Neural cell (in vitro differentiated cells): ENCODE results near the gene FAN1. TPM values are rescaled to one million over a fixed set of nuclear protein-coding genes. Genes with fewer than 3 reads are reported as not detected.

Experiments used
- H2AFZ ChIP-seq: fragments of 200-600, 300-800 bp; sonication (generic), shearing (Covaris generic); 2 replicates; pipeline ENCODE4 v1.6.0; 2014; ENCODE audit warnings: low read depth, mild to moderate bottlenecking, antibody characterized with exemption, low read length, moderate library complexity
- H3F3A ChIP-seq: fragments of 200-600 bp; shearing (Covaris generic); 2 replicates; pipeline ENCODE4 v1.6.1; 2016; ENCODE audit warnings: mild to moderate bottlenecking, moderate library complexity, mixed read lengths, antibody characterized with exemption, low read length; ENCODE audit not compliant: insufficient read depth, poor library complexity, severe bottlenecking
- H3K27ac ChIP-seq: fragments of 200-600, 300-800 bp; sonication (generic), shearing (Covaris generic); 2 replicates; pipeline ENCODE4 v1.5.1; 2014; ENCODE audit warnings: mild to moderate bottlenecking, low read length, moderate library complexity
- H3K27me3 ChIP-seq: fragments of 300-800, 200-600 bp; sonication (generic), shearing (Covaris generic); 2 replicates; pipeline ENCODE4 v1.6.0; 2014; ENCODE audit warnings: mild to moderate bottlenecking, low read depth, low read length, moderate library complexity; ENCODE audit not compliant: insufficient read depth
- H3K36me3 ChIP-seq: fragments of 300-800, 200-600 bp; sonication (generic), shearing (Covaris generic); 2 replicates; pipeline ENCODE4 v1.5.1; 2014; ENCODE audit warnings: mild to moderate bottlenecking, antibody characterized with exemption, low read length, moderate library complexity; ENCODE audit not compliant: insufficient read depth
- H3K4me2 ChIP-seq: fragments of 300-800, 200-600 bp; sonication (generic), shearing (Covaris generic); 2 replicates; pipeline ENCODE4 v1.6.0; 2014; ENCODE audit warnings: mild to moderate bottlenecking, low read length
- H3K4me3 ChIP-seq: fragments of 300-800, 200-600 bp; sonication (generic), shearing (Covaris generic); 2 replicates; pipeline ENCODE4 v1.5.1; 2014; ENCODE audit warnings: mild to moderate bottlenecking, low read length, moderate library complexity
- H3K79me2 ChIP-seq: fragments of 200-600 bp; shearing (Covaris generic); replicated peaks from 2 replicates; pipeline ENCODE4 v1.6.0; 2014; ENCODE audit warnings: mild to moderate bottlenecking, low read length, moderate library complexity; ENCODE audit not compliant: insufficient read depth
- H3K9ac ChIP-seq: fragments of 300-800, 200-600 bp; sonication (generic), shearing (Covaris generic); 2 replicates; pipeline ENCODE4 v1.6.1; 2016; ENCODE audit warnings: mild to moderate bottlenecking, low read length, mixed read lengths
- H3K9me2 ChIP-seq: fragments of 200-600 bp; shearing (Covaris generic); 2 replicates; pipeline ENCODE4 v1.6.1; 2016; ENCODE audit warnings: mild to moderate bottlenecking, low read length, mixed read lengths; ENCODE audit not compliant: insufficient read depth
- H3K9me3 ChIP-seq: fragments of 200-600, 300-800 bp; sonication (generic), shearing (Covaris generic); 2 replicates; pipeline ENCODE4 v1.6.1; 2016; ENCODE audit warnings: mild to moderate bottlenecking, mixed run types, low read length, moderate library complexity, mixed read lengths
- H4K20me1 ChIP-seq: fragments of 200-600 bp; shearing (Covaris generic); 2 replicates; pipeline ENCODE4 v1.6.1; 2016; ENCODE audit warnings: mild to moderate bottlenecking, mixed run types; ENCODE audit not compliant: insufficient read depth
- EP300 ChIP-seq: fragments of 450-650 bp; conservative IDR thresholded peaks from 2 replicates; pipeline ENCODE4 v1.6.1; 2014; ENCODE audit warnings: antibody characterized with exemption, mild to moderate bottlenecking, moderate library complexity; ENCODE audit not compliant: poor library complexity, severe bottlenecking
- EZH2 ChIP-seq: fragments of 200-600, 300-800 bp; shearing (Covaris generic), sonication (generic); IDR thresholded peaks from 2 replicates; pipeline ENCODE4 v1.6.1; 2014; ENCODE audit warnings: antibody characterized with exemption, low read length, borderline replicate concordance, mild to moderate bottlenecking; ENCODE audit not compliant: insufficient read depth, poor library complexity, severe bottlenecking
- MXI1 ChIP-seq: fragments of 450-650 bp; conservative IDR thresholded peaks from 2 replicates; pipeline ENCODE4 v1.6.1; 2014; ENCODE audit warnings: antibody characterized with exemption, mild to moderate bottlenecking; ENCODE audit not compliant: poor library complexity, severe bottlenecking
- POLR2AphosphoS5 ChIP-seq: IDR thresholded peaks from 2 replicates; pipeline ENCODE4 v1.6.1; 2012
- RAD21 ChIP-seq: fragments of 450-650 bp; conservative IDR thresholded peaks from 2 replicates; pipeline ENCODE4 v1.6.1; 2014; ENCODE audit warnings: antibody characterized with exemption, mild to moderate bottlenecking, moderate library complexity
- SMC3 ChIP-seq: fragments of 450-650 bp; conservative IDR thresholded peaks from 2 replicates; pipeline ENCODE4 v1.6.1; 2014; ENCODE audit warnings: antibody characterized with exemption, mild to moderate bottlenecking, moderate library complexity; ENCODE audit not compliant: poor library complexity
- TAF1 ChIP-seq: IDR thresholded peaks from 2 replicates; pipeline ENCODE4 v1.6.1; 2012; ENCODE audit warnings: low read depth
- polyA plus RNA-seq: library from polyadenylated mRNA; depleted of rRNA; stranded (reverse); fragments of >200 nt; gene quantifications from 2 replicates; pipeline ENCODE4 v1.2.3, GENCODE V29; 2014
- TF ChIP-seq, protein P1 (sequence below): fragments of 450-650 bp; IDR thresholded peaks from 2 replicates; pipeline ENCODE4 v1.5.1; 2014; ENCODE audit warnings: antibody characterized with exemption, mild to moderate bottlenecking, moderate library complexity; ENCODE audit not compliant: poor library complexity, severe bottlenecking
- TF ChIP-seq, protein P2 (sequence below): IDR thresholded peaks from 2 replicates; pipeline ENCODE4 v1.6.1; 2012; ENCODE audit warnings: borderline replicate concordance

Gene FAN1
- polyA plus RNA-seq, 1 donor from 2014 or later, result 38.5 TPM

DNA sequence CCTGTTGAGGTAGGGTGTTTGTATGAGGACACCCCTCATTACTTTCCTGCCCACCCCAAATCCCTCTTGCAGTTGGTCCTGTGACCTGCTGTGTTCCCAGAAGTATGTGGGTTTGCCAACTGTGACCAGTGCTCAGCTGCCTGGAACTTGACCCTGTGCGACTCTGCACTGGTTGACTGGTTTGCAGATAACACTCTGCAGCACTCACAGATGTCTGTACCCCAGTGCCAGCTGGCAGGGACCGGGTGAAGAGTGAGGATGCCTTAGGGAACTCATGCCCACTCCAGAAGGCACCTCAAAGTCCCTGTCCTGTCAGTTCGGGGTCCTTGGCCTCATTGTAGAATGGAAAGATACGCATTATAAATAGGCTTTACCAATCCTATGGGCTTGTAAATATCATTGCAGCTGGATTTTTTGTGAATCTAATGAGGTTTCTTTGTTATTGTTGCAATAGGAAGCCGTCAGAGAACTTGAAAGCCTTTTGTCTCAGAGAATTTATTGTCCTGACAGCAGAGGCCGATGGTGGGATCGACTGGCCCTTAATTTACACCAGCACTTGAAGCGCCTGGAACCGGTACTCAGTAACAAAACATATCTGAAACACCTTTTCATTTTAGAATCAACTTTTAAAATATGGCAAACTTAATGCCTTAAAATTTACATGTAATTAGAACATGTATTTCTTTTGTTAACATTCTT is 18.2 kb downstream of the FAN1 start:
- Histone ChIP-seq H2AFZ (no peak overlapping the region), H3K9me2 (no peaks in the 10 kb centered on the region), H3F3A (no peaks in the 10 kb centered on the region), H3K4me3 (no peak overlapping the region), H3K9ac (no peak overlapping the region), H3K79me2 (no peaks in the 10 kb centered on the region), H3K27me3 (no peaks in the 10 kb centered on the region), H3K4me2 (no peak overlapping the region), H3K36me3 (peaks cover 4% of the 10 kb centered on the region), H3K27ac (no peak overlapping the region), H4K20me1 (no peaks in the 10 kb centered on the region), H3K9me3 (no peaks in the 10 kb centered on the region)
- TF ChIP-seq MXI1, result no peak
- TF ChIP-seq RAD21, result no peak
- TF ChIP-seq EP300, result no peak
- TF ChIP-seq, protein P1, sequence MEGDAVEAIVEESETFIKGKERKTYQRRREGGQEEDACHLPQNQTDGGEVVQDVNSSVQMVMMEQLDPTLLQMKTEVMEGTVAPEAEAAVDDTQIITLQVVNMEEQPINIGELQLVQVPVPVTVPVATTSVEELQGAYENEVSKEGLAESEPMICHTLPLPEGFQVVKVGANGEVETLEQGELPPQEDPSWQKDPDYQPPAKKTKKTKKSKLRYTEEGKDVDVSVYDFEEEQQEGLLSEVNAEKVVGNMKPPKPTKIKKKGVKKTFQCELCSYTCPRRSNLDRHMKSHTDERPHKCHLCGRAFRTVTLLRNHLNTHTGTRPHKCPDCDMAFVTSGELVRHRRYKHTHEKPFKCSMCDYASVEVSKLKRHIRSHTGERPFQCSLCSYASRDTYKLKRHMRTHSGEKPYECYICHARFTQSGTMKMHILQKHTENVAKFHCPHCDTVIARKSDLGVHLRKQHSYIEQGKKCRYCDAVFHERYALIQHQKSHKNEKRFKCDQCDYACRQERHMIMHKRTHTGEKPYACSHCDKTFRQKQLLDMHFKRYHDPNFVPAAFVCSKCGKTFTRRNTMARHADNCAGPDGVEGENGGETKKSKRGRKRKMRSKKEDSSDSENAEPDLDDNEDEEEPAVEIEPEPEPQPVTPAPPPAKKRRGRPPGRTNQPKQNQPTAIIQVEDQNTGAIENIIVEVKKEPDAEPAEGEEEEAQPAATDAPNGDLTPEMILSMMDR, result no peak
- TF ChIP-seq, protein P2, sequence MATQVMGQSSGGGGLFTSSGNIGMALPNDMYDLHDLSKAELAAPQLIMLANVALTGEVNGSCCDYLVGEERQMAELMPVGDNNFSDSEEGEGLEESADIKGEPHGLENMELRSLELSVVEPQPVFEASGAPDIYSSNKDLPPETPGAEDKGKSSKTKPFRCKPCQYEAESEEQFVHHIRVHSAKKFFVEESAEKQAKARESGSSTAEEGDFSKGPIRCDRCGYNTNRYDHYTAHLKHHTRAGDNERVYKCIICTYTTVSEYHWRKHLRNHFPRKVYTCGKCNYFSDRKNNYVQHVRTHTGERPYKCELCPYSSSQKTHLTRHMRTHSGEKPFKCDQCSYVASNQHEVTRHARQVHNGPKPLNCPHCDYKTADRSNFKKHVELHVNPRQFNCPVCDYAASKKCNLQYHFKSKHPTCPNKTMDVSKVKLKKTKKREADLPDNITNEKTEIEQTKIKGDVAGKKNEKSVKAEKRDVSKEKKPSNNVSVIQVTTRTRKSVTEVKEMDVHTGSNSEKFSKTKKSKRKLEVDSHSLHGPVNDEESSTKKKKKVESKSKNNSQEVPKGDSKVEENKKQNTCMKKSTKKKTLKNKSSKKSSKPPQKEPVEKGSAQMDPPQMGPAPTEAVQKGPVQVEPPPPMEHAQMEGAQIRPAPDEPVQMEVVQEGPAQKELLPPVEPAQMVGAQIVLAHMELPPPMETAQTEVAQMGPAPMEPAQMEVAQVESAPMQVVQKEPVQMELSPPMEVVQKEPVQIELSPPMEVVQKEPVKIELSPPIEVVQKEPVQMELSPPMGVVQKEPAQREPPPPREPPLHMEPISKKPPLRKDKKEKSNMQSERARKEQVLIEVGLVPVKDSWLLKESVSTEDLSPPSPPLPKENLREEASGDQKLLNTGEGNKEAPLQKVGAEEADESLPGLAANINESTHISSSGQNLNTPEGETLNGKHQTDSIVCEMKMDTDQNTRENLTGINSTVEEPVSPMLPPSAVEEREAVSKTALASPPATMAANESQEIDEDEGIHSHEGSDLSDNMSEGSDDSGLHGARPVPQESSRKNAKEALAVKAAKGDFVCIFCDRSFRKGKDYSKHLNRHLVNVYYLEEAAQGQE, result no peak
- no peak for TF ChIP-seq TAF1
- no peak for TF ChIP-seq EZH2
- TF ChIP-seq POLR2AphosphoS5, result no peak
- no peak for TF ChIP-seq SMC3

DNA sequence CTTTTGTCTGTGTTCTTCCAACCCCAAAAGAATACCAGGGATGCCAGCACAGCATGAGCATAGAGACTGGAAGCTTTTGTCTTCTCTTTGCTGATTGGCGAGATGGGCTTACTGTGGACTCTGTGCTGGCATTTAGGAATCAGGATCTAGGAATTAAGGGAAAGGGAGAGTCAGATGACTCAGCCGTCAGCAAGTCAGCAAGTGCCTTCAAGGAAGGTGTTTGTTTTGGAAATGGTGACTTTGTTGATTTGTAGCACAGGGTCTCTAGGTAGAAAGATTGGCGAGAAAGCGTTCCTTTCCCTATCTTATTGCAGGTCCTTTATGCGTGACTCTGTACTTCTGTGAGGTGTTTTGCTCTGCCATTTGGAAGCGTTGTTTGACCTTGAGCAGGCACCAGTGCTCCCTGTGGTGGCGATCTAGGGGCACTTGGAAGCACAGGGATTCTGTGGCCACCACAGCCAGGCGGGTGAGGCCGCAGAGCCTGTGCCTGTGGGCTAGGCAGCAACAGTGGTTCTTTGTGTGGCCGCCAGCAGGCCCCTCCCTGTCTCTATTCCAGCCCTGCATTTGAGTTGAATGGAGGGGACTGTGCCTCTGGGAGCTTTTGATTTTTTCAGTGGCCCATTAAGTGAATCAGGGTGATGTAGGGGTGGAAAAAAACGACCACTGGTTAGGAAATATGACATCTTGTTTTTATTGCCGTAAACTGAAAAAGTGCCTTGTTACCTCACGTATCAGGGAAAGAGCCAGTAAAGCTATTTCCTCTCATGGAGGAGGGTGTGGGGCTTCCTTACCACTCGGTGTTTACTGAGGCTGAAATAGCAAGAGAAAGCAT is 19.0 kb downstream of the FAN1 start:
- no peak overlapping the region for H3K4me3 ChIP-seq
- H3K9ac ChIP-seq, result no peak overlapping the region
- TF ChIP-seq, protein P1, result no peak
- TF ChIP-seq MXI1, result no peak
- TF ChIP-seq EZH2, result no peak
- TF ChIP-seq TAF1, result no peak
- no peak for TF ChIP-seq POLR2AphosphoS5
- no peak for TF ChIP-seq SMC3
- TF ChIP-seq RAD21, result no peak
- no peak for TF ChIP-seq EP300
- TF ChIP-seq, protein P2, result no peak
- H2AFZ ChIP-seq, result no peak overlapping the region
- no peaks in the 10 kb centered on the region for H3K27me3 ChIP-seq
- no peaks in the 10 kb centered on the region for H3K79me2 ChIP-seq
- no peaks in the 10 kb centered on the region for H3K9me3 ChIP-seq
- no peak overlapping the region for H3K27ac ChIP-seq
- no peaks in the 10 kb centered on the region for H3K9me2 ChIP-seq
- H4K20me1 ChIP-seq, result no peaks in the 10 kb centered on the region
- H3K36me3 ChIP-seq, result peaks cover 4% of the 10 kb centered on the region
- H3F3A ChIP-seq, result no peaks in the 10 kb centered on the region
- no peak overlapping the region for H3K4me2 ChIP-seq
